ENCODE data around the gene ETFA. TPM values are rescaled to one million over a fixed set of nuclear protein-coding genes. Genes with fewer than 3 reads are reported as not detected.

ETFA gene
- total and polyA plus RNA-seq, 8 donors = 102 to 148 (median 130) TPM

- Histone ChIP-seq H3K27me3 (peaks cover 8 to 82% of the 10 kb centered on the region in 2 donors), H3K4me3 (no peak overlapping the region), H3K4me1 (no peaks in the 10 kb centered on the region), H3K9me3 (no peaks in the 10 kb centered on the region), H3K27ac (no peak overlapping the region), H3K36me3 (no peaks in the 10 kb centered on the region)
- no peak for TF ChIP-seq CTCF (IDR thresholded peaks at IDR 0.05)
- no peak for ATAC-seq
- intact Hi-C loops (cut with DNase I) = loop anchor here in 1 of 2 donors (5.0 kb wide), 1 partner anchor 135 kb away; no protein-coding TSS in a partner anchor
- DNase-seq = no peak
Measured at GRCh38 chr15:76327191-76328105, 16.2 kb upstream of the ETFA start.

- DNase-seq = no peak
- Histone ChIP-seq H3K4me3 (no peak overlapping the region), H3K4me1 (no peaks in the 10 kb centered on the region), H3K27ac (no peak overlapping the region), H3K9me3 (no peaks in the 10 kb centered on the region), H3K27me3 (peaks cover 21 to 96% of the 10 kb centered on the region in 2 donors), H3K36me3 (no peaks in the 10 kb centered on the region)
- intact Hi-C loops (cut with DNase I) = loop anchor here in 1 of 2 donors (5.0 kb wide), 1 partner anchor 133 kb away; no protein-coding TSS in a partner anchor
- ATAC-seq = no peak
- no peak for TF ChIP-seq CTCF (IDR thresholded peaks at IDR 0.05)
Measured at GRCh38 chr15:76325704-76326103, 14.4 kb upstream of the ETFA start.

GRCh38 chr15:76324066-76324465, 12.8 kb upstream of the ETFA start:
- Histone ChIP-seq H3K9me3 (no peaks in the 10 kb centered on the region), H3K4me1 (no peaks in the 10 kb centered on the region), H3K27ac (no peak overlapping the region), H3K27me3 (peaks cover 21 to 87% of the 10 kb centered on the region in 2 donors), H3K4me3 (no peak overlapping the region), H3K36me3 (no peaks in the 10 kb centered on the region)
- no peak for TF ChIP-seq CTCF (IDR thresholded peaks at IDR 0.05)
- ATAC-seq (no peak), DNase-seq (no peak)
- intact Hi-C loops (cut with DNase I) = no loop called here

GRCh38 chr15:76321602-76322001, 10.3 kb upstream of the ETFA start:
- peaks cover 21 to 66% of the 10 kb centered on the region in 2 donors for H3K27me3 ChIP-seq

More at GRCh38 chr15:76321602-76322001, 10.3 kb upstream of the ETFA start:
- Histone ChIP-seq H3K4me1 (no peaks in the 10 kb centered on the region), H3K9me3 (no peaks in the 10 kb centered on the region), H3K36me3 (no peaks in the 10 kb centered on the region), H3K27ac (no peak overlapping the region), H3K4me3 (no peak overlapping the region)
- ATAC-seq (no peak), DNase-seq (no peak)
- no peak for TF ChIP-seq CTCF (IDR thresholded peaks at IDR 0.05)
- intact Hi-C loops (cut with DNase I) = no loop called here
